ENCODE results near the gene LAMTOR4. TPM values are rescaled to one million over a fixed set of nuclear protein-coding genes. Genes with fewer than 3 reads are reported as not detected.
"Not testable (repeated sequence)": the region's sequence is repeated elsewhere in the genome, so short reads cannot be mapped to it uniquely, and the experiment has no call there.

Gene LAMTOR4
- total RNA-seq, 2 donors from 2014 or later, result 213 to 243 TPM

DNA sequence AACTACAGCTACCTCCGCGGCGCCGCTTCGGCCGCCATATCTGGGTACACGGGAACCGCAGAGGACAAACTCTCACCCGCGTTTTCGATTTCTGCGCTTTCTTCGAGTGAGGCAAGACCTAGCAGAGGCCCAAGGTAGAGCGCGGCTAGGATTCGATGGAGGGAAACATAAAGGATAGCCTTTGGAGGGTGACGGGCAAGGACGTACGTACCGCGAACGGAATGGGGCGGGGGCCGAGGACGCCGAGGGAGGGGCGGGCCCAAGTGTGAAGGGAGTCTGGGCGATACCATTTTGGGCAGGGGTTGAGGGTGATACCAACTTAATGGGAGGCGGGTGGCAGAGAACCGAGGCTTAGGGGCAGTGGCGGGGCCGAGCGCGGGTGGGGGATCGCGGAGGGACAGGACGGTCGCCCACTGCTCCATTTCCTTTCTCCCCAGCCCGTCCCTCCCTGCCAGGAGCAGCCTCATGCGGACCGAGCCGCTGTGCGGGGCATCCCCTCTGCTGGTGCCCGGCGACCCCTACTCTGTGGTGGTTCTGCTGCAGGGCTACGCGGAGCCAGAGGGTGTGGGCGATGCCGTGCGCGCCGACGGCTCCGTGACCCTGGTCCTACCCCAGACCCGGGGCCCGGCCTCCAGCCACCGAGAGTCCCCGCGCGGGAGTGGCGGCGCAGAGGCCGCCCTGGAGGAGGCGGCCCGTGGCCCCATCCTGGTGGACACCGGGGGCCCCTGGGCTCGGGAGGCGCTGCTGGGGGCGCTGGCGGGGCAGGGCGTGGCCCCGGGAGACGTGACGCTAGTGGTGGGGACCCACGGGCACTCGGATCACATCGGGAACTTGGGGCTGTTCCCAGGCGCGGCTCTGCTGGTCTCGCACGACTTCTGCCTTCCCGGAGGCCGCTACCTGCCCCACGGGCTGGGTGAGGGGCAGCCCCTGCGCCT lies 21.5 kb upstream of the LAMTOR4 start, which contains the start of gene MBLAC1:
Gene MBLAC1 (plus strand): TSS at position 37 of the 935 bp plus-strand sequence. CDS start 429 bp downstream, at position 466.
- peak; percentile 89 for DNase-seq (ENCODE audit: low spot score)
- Histone ChIP-seq H3K4me1 (replicated peaks) (no peaks in the 10 kb centered on the region), H3K36me3 (no peaks in the 10 kb centered on the region), H3K9me3 (no peaks in the 10 kb centered on the region), H3K27ac (peak within 1 kb of the TSS; percentile 96 to 98), H3K27me3 (replicated peaks; ENCODE audit: insufficient read depth) (no peaks in the 10 kb centered on the region), H3K4me3 (peak within 1 kb of the TSS; percentile 76 to 86)
- TF ChIP-seq POLR2A (IDR thresholded peaks at IDR 0.05), result no peak
- TF ChIP-seq POLR2AphosphoS5 (IDR thresholded peaks at IDR 0.05), result peak; percentile 86
- TF ChIP-seq CTCF (IDR thresholded peaks at IDR 0.05), result no peak
- intact Hi-C loops (cut with DNase I), result loop anchor here (5.0 to 10.0 kb wide), 3 partner anchors 40 to 218 kb away; partner anchors contain the start of gene COPS6
- WGBS, result under 1% methylated on average over 60 of the region's 85 CpGs

- TF ChIP-seq POLR2AphosphoS5 (IDR thresholded peaks at IDR 0.05) (no peak), POLR2A (IDR thresholded peaks at IDR 0.05) (no peak)
- WGBS, result 4% methylated on average over 37 of the region's 37 CpGs
- Histone ChIP-seq H3K4me3 (peak overlapping the region; percentile 76 to 86), H3K27ac (peak overlapping the region; percentile 96 to 98), H3K4me1 (replicated peaks) (no peaks in the 10 kb centered on the region), H3K27me3 (replicated peaks; ENCODE audit: insufficient read depth) (no peaks in the 10 kb centered on the region), H3K36me3 (no peaks in the 10 kb centered on the region), H3K9me3 (no peaks in the 10 kb centered on the region)
- DNase-seq (ENCODE audit: low spot score), result no peak
- intact Hi-C loops (cut with DNase I), result loop anchor here (5.0 to 10.0 kb wide), 3 partner anchors 41 to 217 kb away; partner anchors contain the start of gene COPS6
Observed at GRCh38 chr7:100127866-100128636, 20.7 kb upstream of the LAMTOR4 start.

- Histone ChIP-seq H3K27me3 (replicated peaks; ENCODE audit: insufficient read depth) (no peaks in the 10 kb centered on the region), H3K9me3 (no peaks in the 10 kb centered on the region), H3K27ac (no peak overlapping the region), H3K36me3 (no peaks in the 10 kb centered on the region), H3K4me1 (replicated peaks) (no peaks in the 10 kb centered on the region), H3K4me3 (no peak overlapping the region)
- intact Hi-C loops (cut with DNase I), result loop anchor here (5.0 to 10.0 kb wide), 3 partner anchors 41 to 216 kb away; partner anchors contain the start of gene COPS6
- no peak for TF ChIP-seq POLR2A (IDR thresholded peaks at IDR 0.05)
- no peak for DNase-seq (ENCODE audit: low spot score)
- WGBS, result 52% methylated on average over 1 of the region's 1 CpG
Observed at GRCh38 chr7:100128637-100128963, 20.1 kb upstream of the LAMTOR4 start.

- H3K36me3 ChIP-seq; H3K9me3 ChIP-seq; DNase-seq (ENCODE audit: low spot score); H3K4me1 ChIP-seq (replicated peaks); H3K4me3 ChIP-seq; H3K27ac ChIP-seq; H3K27me3 ChIP-seq (replicated peaks; ENCODE audit: insufficient read depth): not testable (repeated sequence)
- 80% methylated on average over 1 of the region's 1 CpG for WGBS
- intact Hi-C loops (cut with DNase I), result loop anchor here (5.0 kb wide), 1 partner anchor 92 kb away; no protein-coding TSS in a partner anchor
Observed at GRCh38 chr7:100130220-100130607, 18.5 kb upstream of the LAMTOR4 start.

DNA sequence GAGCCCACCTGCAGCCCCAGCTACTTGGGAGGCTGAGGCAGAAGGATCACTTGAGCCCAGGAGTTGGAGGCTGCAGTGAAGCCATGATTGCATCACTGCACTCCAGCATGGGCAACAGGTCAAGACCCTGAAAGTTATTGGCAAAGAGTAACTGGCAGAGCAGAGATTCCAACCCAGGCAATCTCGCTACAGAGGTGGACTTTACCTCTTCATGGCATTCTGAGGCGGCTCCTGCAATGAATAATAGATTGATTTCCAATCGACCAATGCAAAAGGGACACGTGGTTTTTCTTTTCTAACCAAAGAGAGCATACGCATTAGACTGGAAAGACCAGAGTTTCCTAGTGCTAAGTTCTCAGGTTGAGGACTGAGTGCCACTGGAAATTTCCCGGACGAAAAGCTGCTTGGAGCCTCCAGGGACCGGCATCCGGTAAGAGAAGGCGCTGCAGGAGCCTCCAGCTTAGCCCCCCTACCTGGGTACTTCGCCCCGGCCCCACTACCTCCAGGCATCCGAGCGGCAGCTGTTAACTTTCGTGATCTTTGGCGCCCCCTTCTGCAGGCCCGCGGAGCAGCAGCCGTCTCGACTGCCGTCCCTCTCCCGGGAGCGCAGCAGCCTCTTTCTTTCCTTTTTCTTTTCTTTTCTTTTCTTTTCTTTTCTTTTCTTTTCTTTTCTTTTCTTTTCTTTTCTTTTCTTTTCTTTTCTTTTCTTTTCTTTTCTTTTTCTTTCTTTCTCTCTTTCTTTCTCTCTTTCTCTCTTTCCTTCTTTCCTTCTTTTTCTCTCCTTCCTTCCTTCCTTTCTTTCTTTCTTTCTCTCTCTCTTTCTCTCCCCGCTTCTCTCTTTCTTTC lies 17.9 kb upstream of the LAMTOR4 start:
- WGBS, result 14% methylated on average over 24 of the region's 24 CpGs
- Histone ChIP-seq H3K9me3 (no peaks in the 10 kb centered on the region), H3K36me3 (no peaks in the 10 kb centered on the region), H3K4me3 (peak overlapping the region in 1 of 2 donors; percentile 10), H3K27ac (no peak overlapping the region), H3K27me3 (replicated peaks; ENCODE audit: insufficient read depth) (no peaks in the 10 kb centered on the region), H3K4me1 (replicated peaks) (no peaks in the 10 kb centered on the region)
- peak; percentile 66 for DNase-seq (ENCODE audit: low spot score)
- intact Hi-C loops (cut with DNase I), result loop anchor here (5.0 kb wide), 1 partner anchor 91 kb away; no protein-coding TSS in a partner anchor
- TF ChIP-seq POLR2AphosphoS5 (IDR thresholded peaks at IDR 0.05) (peak; percentile 55), CTCF (IDR thresholded peaks at IDR 0.05) (peak; percentile 50 to 81 (median 70)), POLR2A (IDR thresholded peaks at IDR 0.05) (no peak)
